MM.1S (cell line): ENCODE results near the gene ISY1.
"Not testable (repeated sequence)": the region's sequence is repeated elsewhere in the genome, so short reads cannot be mapped to it uniquely, and the experiment has no call there.

Source experiments
- DNase-seq: peaks from one replicate; pipeline ENCODE4 v3.0.0-alpha.2; 2015
- H2AFZ ChIP-seq: fragments of 300-600 bp; sonication (generic); 2 replicates; pipeline ENCODE4 v1.6.0; 2016; ENCODE audit warnings: antibody characterized with exemption, low read length
- H3F3A ChIP-seq: fragments of 300-600 bp; sonication (generic); 2 replicates; pipeline ENCODE4 v1.6.1; 2016; ENCODE audit warnings: mild to moderate bottlenecking, antibody characterized with exemption, low read length, moderate library complexity, mixed read lengths; ENCODE audit not compliant: insufficient read depth
- H3K27ac ChIP-seq: fragments of 300-600 bp; sonication (generic); 2 replicates; pipeline ENCODE4 v1.5.1; 2016; ENCODE audit warnings: mild to moderate bottlenecking, low read length
- H3K27me3 ChIP-seq: fragments of 300-600 bp; sonication (generic); replicated peaks from 2 replicates; pipeline ENCODE4 v1.6.0; 2016; ENCODE audit warnings: low read length; ENCODE audit not compliant: insufficient read depth
- H3K36me3 ChIP-seq: fragments of 300-600 bp; sonication (generic); replicated peaks from 2 replicates; pipeline ENCODE4 v1.6.1; 2016; ENCODE audit warnings: mild to moderate bottlenecking, low read length, mixed read lengths; ENCODE audit not compliant: insufficient read depth
- H3K4me1 ChIP-seq: fragments of 300-600 bp; sonication (generic); 2 replicates; pipeline ENCODE4 v1.6.1; 2016; ENCODE audit warnings: low read length, mixed read lengths
- H3K4me2 ChIP-seq: fragments of 300-600 bp; sonication (generic); 2 replicates; pipeline ENCODE4 v1.6.0; 2016; ENCODE audit warnings: low read depth, low read length
- H3K4me3 ChIP-seq: fragments of 300-600 bp; sonication (generic); 2 replicates; pipeline ENCODE4 v1.5.1; 2016; ENCODE audit warnings: low read length, mixed read lengths
- H3K79me2 ChIP-seq: fragments of 300-600 bp; sonication (generic); 2 replicates; pipeline ENCODE4 v1.6.1; 2016; ENCODE audit warnings: mixed run types, low read length, mixed read lengths
- H3K9ac ChIP-seq: fragments of 300-600 bp; sonication (generic); 2 replicates; pipeline ENCODE4 v1.6.1; 2016; ENCODE audit warnings: low read length, mixed read lengths
- H3K9me2 ChIP-seq: fragments of 300-600 bp; sonication (generic); replicated peaks from 2 replicates; pipeline ENCODE4 v1.6.1; 2016; ENCODE audit warnings: mild to moderate bottlenecking, low read length, mixed read lengths; ENCODE audit not compliant: insufficient read depth
- H3K9me3 ChIP-seq: fragments of 300-600 bp; sonication (generic); replicated peaks from 2 replicates; pipeline ENCODE4 v1.6.1; 2016; ENCODE audit warnings: mild to moderate bottlenecking, low read length, mixed read lengths; ENCODE audit not compliant: insufficient read depth
- H4K20me1 ChIP-seq: fragments of 300-600 bp; sonication (generic); 2 replicates; pipeline ENCODE4 v1.6.1; 2016; ENCODE audit warnings: mild to moderate bottlenecking, low read length, moderate library complexity, mixed read lengths; ENCODE audit not compliant: insufficient read depth
- CTCF ChIP-seq: fragments of 300-600 bp; sonication (generic); IDR thresholded peaks from 2 replicates; pipeline ENCODE4 v1.5.1; 2016; ENCODE audit warnings: antibody characterized with exemption, low read length, mixed read lengths
- EZH2 ChIP-seq: fragments of 300-600 bp; sonication (generic); optimal IDR thresholded peaks from 2 replicates; pipeline ENCODE3; 2017; ENCODE audit warnings: low read depth, mild to moderate bottlenecking, antibody characterized with exemption, low read length, mixed read lengths
- EZH2phosphoT487 ChIP-seq: fragments of 300-600 bp; sonication (generic); IDR thresholded peaks from 2 replicates; pipeline ENCODE4 v1.6.1; 2018; ENCODE audit warnings: antibody characterized with exemption, low read length

ISY1 gene

GRCh38 chr3:129095285-129095684 lies 65.6 kb downstream of the ISY1 start:
- no peak overlapping the region for H3K9ac ChIP-seq

GRCh38 chr3:129088312-129088711 lies 72.6 kb downstream of the ISY1 start:
- H3K27me3 ChIP-seq, H2AFZ ChIP-seq, H4K20me1 ChIP-seq, H3F3A ChIP-seq, H3K4me1 ChIP-seq, DNase-seq, H3K79me2 ChIP-seq, H3K9me2 ChIP-seq, H3K9ac ChIP-seq, H3K36me3 ChIP-seq, H3K4me2 ChIP-seq, H3K4me3 ChIP-seq, H3K27ac ChIP-seq, H3K9me3 ChIP-seq: not testable (repeated sequence)

More at GRCh38 chr3:129095285-129095684, 65.6 kb downstream of the ISY1 start:
- Histone ChIP-seq H3K36me3 (no peaks in the 10 kb centered on the region), H3K4me2 (no peak overlapping the region), H3K9me2 (no peaks in the 10 kb centered on the region), H4K20me1 (no peaks in the 10 kb centered on the region; the same call in 1 of the 2 replicates), H3F3A (no peaks in the 10 kb centered on the region), H3K9me3 (no peaks in the 10 kb centered on the region), H3K4me3 (no peak overlapping the region), H2AFZ (no peak overlapping the region), H3K27ac (no peak overlapping the region), H3K79me2 (peaks cover 52% of the 10 kb centered on the region), H3K4me1 (no peaks in the 10 kb centered on the region), H3K27me3 (no peaks in the 10 kb centered on the region)
- no peak for DNase-seq
- TF ChIP-seq CTCF (no peak), EZH2 (no peak), EZH2phosphoT487 (no peak)

- H3K9me3 ChIP-seq, H3K36me3 ChIP-seq, H3K79me2 ChIP-seq, H3F3A ChIP-seq, H3K9ac ChIP-seq, DNase-seq, H3K4me1 ChIP-seq, H3K9me2 ChIP-seq, H3K4me3 ChIP-seq, H3K27me3 ChIP-seq, H3K27ac ChIP-seq, H2AFZ ChIP-seq, H3K4me2 ChIP-seq, H4K20me1 ChIP-seq: not testable (repeated sequence)
These were observed 73.0 kb downstream of the ISY1 start for GRCh38 chr3:129087904-129088303.

GRCh38 chr3:129087138-129087702 lies 73.6 kb downstream of the ISY1 start:
- Histone ChIP-seq H2AFZ (no peak overlapping the region), H3F3A (no peaks in the 10 kb centered on the region), H3K9me2 (no peaks in the 10 kb centered on the region), H3K36me3 (no peaks in the 10 kb centered on the region), H3K27ac (no peak overlapping the region), H3K4me1 (no peaks in the 10 kb centered on the region), H3K9me3 (no peaks in the 10 kb centered on the region), H3K79me2 (no peaks in the 10 kb centered on the region), H3K9ac (no peak overlapping the region), H3K4me2 (no peak overlapping the region), H4K20me1 (no peaks in the 10 kb centered on the region), H3K27me3 (no peaks in the 10 kb centered on the region), H3K4me3 (no peak overlapping the region)
- no peak for TF ChIP-seq EZH2phosphoT487
- no peak for TF ChIP-seq CTCF
- DNase-seq, result no peak
